Measurements from ENCODE around the gene ZDHHC3.

The ZDHHC3 gene

DNA sequence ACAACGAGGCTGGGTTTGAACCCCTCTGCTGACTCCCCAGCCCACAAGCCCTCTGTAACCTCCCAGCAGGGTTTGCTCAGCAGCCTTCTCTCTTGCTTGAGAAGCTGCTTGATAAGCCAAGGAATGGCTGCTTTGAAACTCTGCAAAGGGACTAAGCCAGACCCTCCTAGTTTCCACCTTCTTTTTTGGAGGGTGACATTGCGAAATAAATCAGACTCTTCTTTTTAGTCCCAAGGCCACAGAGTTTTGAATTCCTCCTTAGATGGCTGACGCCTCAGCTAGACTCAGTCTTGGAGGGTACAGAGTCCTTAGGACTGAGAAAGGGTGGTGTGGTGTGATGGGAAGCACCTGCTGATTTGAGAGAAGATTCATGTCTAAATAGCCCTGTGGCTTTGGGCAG is 100.4 kb downstream of the ZDHHC3 start:
- no peak overlapping the region for H3K9ac ChIP-seq (ENCODE audit: low read depth, low read length)
- H3K27me3 ChIP-seq (ENCODE audit: control insufficient read depth, insufficient read depth, low read length): no peaks in the 10 kb centered on the region
- no peaks in the 10 kb centered on the region for H3K36me3 ChIP-seq (ENCODE audit: control insufficient read depth, insufficient read depth, low read length)
- H3K27ac ChIP-seq (ENCODE audit: low read depth, low read length): no peak overlapping the region
- H3K9me3 ChIP-seq (ENCODE audit: control insufficient read depth, insufficient read depth, low read length): no peaks in the 10 kb centered on the region
- no peak overlapping the region for H3K4me3 ChIP-seq (ENCODE audit: low read depth, low read length)
- H3K4me1 ChIP-seq (ENCODE audit: control insufficient read depth, insufficient read depth, low read length): no peaks in the 10 kb centered on the region
